H1 (cell line): ENCODE measurements around the gene DNAJB7. TPM values are rescaled to one million over a fixed set of nuclear protein-coding genes. Genes with fewer than 3 reads are reported as not detected.
"Not testable (repeated sequence)": the region's sequence is repeated elsewhere in the genome, so short reads cannot be mapped to it uniquely, and the experiment has no call there.

Source experiments
- CTCF ChIA-PET: fragments of 300-600 bp; sonication (Branson Sonifier 250); formaldehyde crosslinking; loops from one replicate; lab custom pipeline; 2021; ENCODE audit not compliant: partially characterized antibody; lab: Charles Lee
- POLR2A ChIA-PET: fragments of 300-600 bp; sonication (Branson Sonifier 250); formaldehyde crosslinking; loops from one replicate; lab custom pipeline; 2021; ENCODE audit warnings: inconsistent platforms; ENCODE audit not compliant: partially characterized antibody; lab: Charles Lee
- DNase-seq, 2 experiments: peaks; one replicate each; pipeline versions ENCODE4 v3.0.0 to v3.0.0-alpha.2; 2010 to 2022; ENCODE audit warnings: low spot score in 2 of 2, low read depth in 1 of 2, mixed read lengths in 1 of 2
- FAIRE-seq: peaks from 2 replicates; lab custom pipeline; 2011; peaks lifted over from hg19 to GRCh38; lab: Jason Lieb, UNC
- H2AFZ ChIP-seq: 2 replicates; pipeline ENCODE4 v1.8.1; 2012; ENCODE audit warnings: low read length, inconsistent platforms
- H2AK5ac ChIP-seq: 2 replicates; pipeline ENCODE4 v1.6.1; 2013; ENCODE audit warnings: low read depth, low read length
- H2BK120ac ChIP-seq: replicated peaks from 2 replicates; pipeline ENCODE3; 2013; ENCODE audit warnings: low read depth, low read length, inconsistent platforms
- H2BK12ac ChIP-seq: 2 replicates; pipeline ENCODE4 v1.6.1; 2013; ENCODE audit warnings: low read depth, low read length
- H2BK15ac ChIP-seq: 2 replicates; pipeline ENCODE4 v1.6.1; 2013; ENCODE audit warnings: low read length
- H2BK20ac ChIP-seq: 2 replicates; pipeline ENCODE4 v1.6.1; 2013; ENCODE audit warnings: low read length
- H2BK5ac ChIP-seq: 2 replicates; pipeline ENCODE4 v1.6.1; 2013; ENCODE audit warnings: low read depth, low read length
- H3K14ac ChIP-seq: 2 replicates; pipeline ENCODE4 v1.6.1; 2013; ENCODE audit warnings: inconsistent platforms; ENCODE audit not compliant: insufficient read length
- H3K18ac ChIP-seq: 2 replicates; pipeline ENCODE4 v1.6.1; 2013; ENCODE audit warnings: low read length; ENCODE audit errors: extremely low read depth
- H3K23ac ChIP-seq: 2 replicates; pipeline ENCODE4 v1.6.1; 2013; ENCODE audit warnings: inconsistent platforms; ENCODE audit not compliant: insufficient read length
- H3K23me2 ChIP-seq: 2 replicates; pipeline ENCODE4 v1.6.1; 2013; ENCODE audit warnings: low read depth, low read length
- H3K27ac ChIP-seq: 2 replicates; pipeline ENCODE4 v1.6.1; 2011; ENCODE audit warnings: low read depth, low read length, inconsistent platforms
- H3K27me3 ChIP-seq, 4 experiments: replicated peaks in 1 of 4; 1 replicate in 1 of 4; 2 replicates in 3 of 4; pipeline versions ENCODE4 v1.6.1 to v1.8.1; 2011 to 2013; ENCODE audit warnings: low read length in 3 of 4, mild to moderate bottlenecking in 3 of 4, inconsistent platforms in 2 of 4, mixed read lengths in 2 of 4, moderate library complexity in 1 of 4; ENCODE audit not compliant: control insufficient read depth in 3 of 4, insufficient read depth in 3 of 4; ENCODE audit errors: extremely low read depth in 1 of 4
- H3K36me3 ChIP-seq, 4 experiments: 2 replicates each; pipeline versions ENCODE4 v1.6.1 to v1.8.1; 2011 to 2013; ENCODE audit warnings: mild to moderate bottlenecking in 4 of 4, low read length in 3 of 4, moderate library complexity in 2 of 4, control low read depth in 1 of 4, inconsistent platforms in 1 of 4; ENCODE audit not compliant: insufficient read depth in 4 of 4, control insufficient read depth in 2 of 4
- H3K4ac ChIP-seq: replicated peaks from 2 replicates; pipeline ENCODE3; 2013; ENCODE audit warnings: low read length, low read depth, mixed read lengths, inconsistent platforms; ENCODE audit not compliant: insufficient read length
- H3K4me1 ChIP-seq, 4 experiments: replicated peaks in 1 of 4; 1 replicate in 1 of 4; 2 replicates in 3 of 4; pipeline versions ENCODE4 v1.6.1 to v1.8.1; 2011 to 2013; ENCODE audit warnings: low read length in 3 of 4, inconsistent platforms in 2 of 4, mixed read lengths in 1 of 4; ENCODE audit not compliant: insufficient read depth in 4 of 4, control insufficient read depth in 3 of 4
- H3K4me2 ChIP-seq, 2 experiments: 2 replicates each; pipeline versions ENCODE4 v1.6.1 to v1.8.1; 2011 to 2013; ENCODE audit warnings: low read depth in 2 of 2, low read length in 2 of 2, control low read depth in 1 of 2, inconsistent platforms in 1 of 2, mild to moderate bottlenecking in 1 of 2; ENCODE audit not compliant: insufficient read depth in 1 of 2
- H3K4me3 ChIP-seq, 4 experiments: fragments of 200-600, 300-600 bp in 1 of 4; sonication (generic), shearing (Covaris generic), sonication (Bioruptor Twin) in 1 of 4; 2 replicates each; pipeline versions ENCODE4 v1.5.1 to v1.8.1; 2011 to 2016; ENCODE audit warnings: low read length in 4 of 4, low read depth in 3 of 4, control low read depth in 2 of 4, inconsistent platforms in 2 of 4, mild to moderate bottlenecking in 2 of 4, mixed read lengths in 1 of 4, moderate library complexity in 1 of 4; ENCODE audit not compliant: insufficient read depth in 2 of 4; ENCODE audit errors: extremely low read depth in 1 of 4
- H3K56ac ChIP-seq: replicated peaks from 2 replicates; pipeline ENCODE3; 2013; ENCODE audit warnings: low read depth, mild to moderate bottlenecking, mixed read lengths, low read length, inconsistent platforms; ENCODE audit not compliant: insufficient read length
- H3K79me1 ChIP-seq: 2 replicates; pipeline ENCODE4 v1.6.1; 2013; ENCODE audit warnings: low read depth, low read length, control low read depth
- H3K79me2 ChIP-seq, 2 experiments: 2 replicates each; pipeline versions ENCODE4 v1.6.1 to v1.8.1; 2012 to 2013; ENCODE audit warnings: low read length in 2 of 2, mild to moderate bottlenecking in 2 of 2, inconsistent platforms in 1 of 2; ENCODE audit not compliant: insufficient read depth in 2 of 2, control insufficient read depth in 1 of 2
- H3K9ac ChIP-seq, 4 experiments: replicated peaks in 1 of 4; 1 replicate in 1 of 4; 2 replicates in 3 of 4; pipeline versions ENCODE4 v1.6.1 to v1.8.1; 2011 to 2013; ENCODE audit warnings: low read depth in 3 of 4, low read length in 3 of 4, control low read depth in 2 of 4, mild to moderate bottlenecking in 2 of 4, moderate library complexity in 2 of 4, inconsistent platforms in 1 of 4; ENCODE audit errors: extremely low read depth in 1 of 4
- H3K9me3 ChIP-seq, 2 experiments: 2 replicates each; pipeline versions ENCODE4 v1.6.1 to v1.8.1; 2012 to 2013; ENCODE audit warnings: mild to moderate bottlenecking in 2 of 2, moderate library complexity in 2 of 2, control low read depth in 1 of 2, inconsistent platforms in 1 of 2, low read depth in 1 of 2, low read length in 1 of 2, mixed read lengths in 1 of 2; ENCODE audit not compliant: insufficient read depth in 2 of 2
- H4K20me1 ChIP-seq, 2 experiments: replicated peaks in 1 of 2; 2 replicates each; pipeline versions ENCODE3 to v1.8.1; 2011 to 2013; ENCODE audit warnings: inconsistent platforms in 2 of 2, low read length in 2 of 2, mild to moderate bottlenecking in 1 of 2; ENCODE audit not compliant: insufficient read depth in 2 of 2, control insufficient read depth in 1 of 2
- H4K5ac ChIP-seq: 2 replicates; pipeline ENCODE4 v1.6.1; 2013; ENCODE audit warnings: low read length, low read depth, mixed read lengths, inconsistent platforms; ENCODE audit not compliant: insufficient read length
- H4K8ac ChIP-seq: 2 replicates; pipeline ENCODE4 v1.8.0; 2013; ENCODE audit warnings: mild to moderate bottlenecking, moderate library complexity, low read length, inconsistent platforms; ENCODE audit not compliant: insufficient read depth; ENCODE audit errors: extremely low read depth
- H4K91ac ChIP-seq: replicated peaks from 2 replicates; pipeline ENCODE3; 2013; ENCODE audit warnings: low read length, mixed read lengths, inconsistent platforms; ENCODE audit not compliant: insufficient read length
- WGBS, 2 experiments: shearing (Covaris generic) in 1 of 2; methylation state at CpG; one replicate each; pipeline versions ENCODE4 v1.1.6 to v1.1.7; 2013 to 2015; ENCODE audit warnings: low lambda C conversion rate in 2 of 2, mixed read lengths in 2 of 2, inconsistent platforms in 1 of 2, low coverage in 1 of 2, missing lambda C conversion rate in 1 of 2; ENCODE audit not compliant: insufficient replicate concordance in 2 of 2, insufficient coverage in 1 of 2, insufficient read length in 1 of 2; ENCODE audit errors: extremely low coverage in 1 of 2, missing lambda C conversion rate in 1 of 2; 5-methylcytosine and 5-hydroxymethylcytosine counted together
- polyA plus RNA-seq, 7 experiments: library from polyadenylated mRNA; depleted of rRNA in 3 of 7; stranded (reverse) in 5 of 7; unstranded in 2 of 7; fragments of >200 nt in 5 of 7; fragments of 200-250 nt in 2 of 7; gene quantifications; 1 replicate in 5 of 7; 2 replicates in 1 of 7; 4 replicates in 1 of 7; pipeline versions ENCODE4 v1.2.1 to v1.2.3, GENCODE V29; 2011 to 2013; ENCODE audit warnings: missing spikeins in 2 of 7, mixed read lengths in 2 of 7
- total RNA-seq: library from RNA; stranded (reverse); fragmentation: NEBNext Ultra II Directional; extraction: Animal tissue kit (Norgen Biotek cat#: 25700); gene quantifications from 2 replicates; pipeline ENCODE4 v1.2.1, GENCODE V29; 2021

The DNAJB7 gene
- total and polyA plus RNA-seq, 2 of the 8 experiments (the other 6 are each of a cell fraction or from before 2014, with no cell fraction given) = not detected

DNA sequence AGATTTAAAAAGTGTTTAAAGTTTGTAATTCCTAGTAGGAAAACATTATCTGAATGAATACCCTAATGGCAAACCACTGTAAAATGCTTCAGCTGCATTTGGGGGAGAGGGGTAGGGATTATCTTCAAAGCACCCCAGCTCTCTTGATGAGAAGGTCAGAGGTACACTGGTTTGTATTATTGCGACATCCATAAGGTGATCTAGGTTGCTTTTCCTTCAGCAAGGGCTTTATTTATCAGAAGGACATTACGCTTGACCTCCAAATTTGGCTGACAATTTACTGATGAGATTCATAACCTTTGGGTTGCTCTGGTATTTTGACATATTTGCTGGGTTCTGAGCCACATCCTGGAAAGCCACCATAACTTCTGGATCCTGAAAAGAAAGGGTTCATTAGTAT, 35.6 kb downstream of the DNAJB7 start:
- H3K4me2 ChIP-seq, H4K8ac ChIP-seq, H3K4ac ChIP-seq, H4K20me1 ChIP-seq, H2AK5ac ChIP-seq, DNase-seq, H3K27ac ChIP-seq, H2BK12ac ChIP-seq, H3K79me1 ChIP-seq, H4K5ac ChIP-seq, H3K23me2 ChIP-seq, CTCF ChIA-PET, H3K23ac ChIP-seq, H2BK20ac ChIP-seq, H3K9ac ChIP-seq, H2BK15ac ChIP-seq, H3K18ac ChIP-seq, H3K9me3 ChIP-seq, H3K56ac ChIP-seq, H3K14ac ChIP-seq, H2BK5ac ChIP-seq, H3K27me3 ChIP-seq, H3K79me2 ChIP-seq, H2BK120ac ChIP-seq, H2AFZ ChIP-seq, H3K4me1 ChIP-seq, FAIRE-seq, H4K91ac ChIP-seq: not testable (repeated sequence)
- Histone ChIP-seq H3K4me3 (peak overlapping the region in 1 of 4 experiments; percentile 3; a peak in 1 of 8 replicates), H3K36me3 (peaks cover 10 to 60% (median 27%) of the 10 kb centered on the region in 4 experiments; a peak in 7 of 8 replicates)
- POLR2A ChIA-PET = interaction anchor here (0.9 kb wide), 1 partner anchor 132 kb away, joined by 3 read pairs; no protein-coding TSS in a partner anchor
- 90% methylated on average over 2 of the region's 2 CpGs; no CpG with 5 or more reads in 1 of the 2 experiments for WGBS, 2 experiments
